Body of pancreas (tissue), 4 donors: ENCODE results near the gene BBX. TPM values are rescaled to one million over a fixed set of nuclear protein-coding genes. Genes with fewer than 3 reads are reported as not detected.

Experiments used
- ATAC-seq: fragments of 150-250 bp; one replicate; pipeline ENCODE4 v1.9.1; 2016
- DNase-seq, 4 donors: peaks; one replicate each; pipeline ENCODE4 v3.0.0-alpha.2; 2019
- H3K27ac ChIP-seq, 4 donors: fragments of 200-600 bp; sonication (generic); 1 replicate in 3 of 4; 2 replicates in 1 of 4; pipeline versions ENCODE4 v1.5.1 to v1.6.1; 2016 to 2019; ENCODE audit warnings: mild to moderate bottlenecking in 1 of 4, mixed read lengths in 1 of 4, moderate library complexity in 1 of 4
- H3K27me3 ChIP-seq, 2 donors: fragments of 200-600 bp; sonication (generic); one replicate each; pipeline ENCODE4 v1.6.0; 2016; ENCODE audit warnings: mild to moderate bottlenecking in 1 of 2
- H3K36me3 ChIP-seq, 2 donors: fragments of 200-600 bp; sonication (generic); replicated peaks in 1 of 2; 2 replicates each; pipeline ENCODE4 v1.5.1; 2016; ENCODE audit warnings: low read depth in 2 of 2; ENCODE audit not compliant: insufficient read depth in 1 of 2
- H3K4me1 ChIP-seq: fragments of 200-600 bp; sonication (generic); one replicate; pipeline ENCODE4 v1.6.0; 2016
- H3K4me3 ChIP-seq, 2 donors: fragments of 200-600 bp; sonication (generic); 1 replicate in 1 of 2; 2 replicates in 1 of 2; pipeline ENCODE4 v1.5.1; 2016 to 2019
- H3K9me3 ChIP-seq, 3 donors: fragments of 200-600 bp; sonication (generic); 1 replicate in 2 of 3; 2 replicates in 1 of 3; pipeline ENCODE4 v1.5.1; 2016
- POLR2A ChIP-seq, 3 donors: fragments of 450-650 bp; IDR thresholded peaks; one replicate each; pipeline ENCODE4 v1.6.1; 2016; ENCODE audit warnings: antibody characterized with exemption in 3 of 3, mild to moderate bottlenecking in 2 of 3
- WGBS, 2 donors: methylation state at CpG; one replicate each; pipeline ENCODE4 v1.1.5; 2017; 5-methylcytosine and 5-hydroxymethylcytosine counted together
- intact Hi-C: fragments of 100-400 bp; cut with DNase I; formaldehyde crosslinking; loops from one replicate; pipeline ENCODE4 v1.15.1; 2023
- total RNA-seq, 2 donors: library from RNA; depleted of rRNA; stranded (reverse); fragments of >200 nt; gene quantifications; one replicate each; pipeline ENCODE4 v1.1.0, GENCODE V29; 2016
- TF ChIP-seq, protein P1 (sequence below), 7 experiments: fragments of 450-650 bp in 4 of 7; fragments of 200-600 bp in 3 of 7; sonication (generic) in 3 of 7; IDR thresholded peaks; one replicate each; pipeline ENCODE4 v1.5.1; 2016 to 2019; ENCODE audit warnings: antibody characterized with exemption in 7 of 7

The BBX gene
- total RNA-seq, 2 donors from 2014 or later = 17.5 to 28.8 TPM

DNA sequence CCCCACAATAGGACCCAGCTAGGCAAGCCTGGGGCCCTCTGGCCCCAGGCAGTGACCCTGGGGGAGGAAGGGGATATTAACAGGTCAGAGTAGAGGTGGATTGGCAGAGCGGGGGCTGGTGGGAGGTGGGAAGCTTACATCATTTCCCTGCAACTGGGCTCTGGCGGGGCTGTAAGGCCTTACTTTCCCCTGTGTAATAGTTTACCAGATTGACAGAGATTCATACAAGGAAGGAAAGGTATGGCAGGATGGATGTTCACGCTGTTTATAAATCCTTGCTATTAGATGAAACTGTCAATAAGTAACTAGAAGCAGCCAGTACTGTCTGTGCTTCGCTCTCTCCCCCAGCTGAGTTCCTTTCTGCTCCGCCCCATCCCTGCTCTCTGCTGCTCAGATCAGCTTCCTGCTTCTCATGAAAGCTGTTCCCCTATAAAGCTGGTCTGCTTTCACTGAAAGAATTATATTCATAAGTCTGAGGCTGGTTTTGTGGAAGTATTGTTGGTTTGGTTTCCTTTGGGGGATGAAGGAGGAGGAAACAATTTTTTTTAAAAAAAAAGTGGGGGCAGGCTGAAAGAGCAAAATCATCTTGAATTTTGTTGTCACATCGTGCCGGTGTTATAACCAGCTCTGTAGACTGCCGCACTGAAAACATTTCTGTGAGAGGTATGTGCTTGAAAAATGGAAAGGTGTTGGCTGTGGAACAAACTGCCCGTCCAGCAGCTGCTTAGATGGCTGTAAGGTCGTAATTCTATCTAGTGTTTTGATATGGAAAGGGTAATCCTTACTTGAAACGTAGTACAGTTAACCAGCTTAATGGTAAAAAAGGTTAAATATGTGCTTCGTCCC lies 76.4 kb downstream of the BBX start:
- Histone ChIP-seq H3K4me3 (no peak overlapping the region), H3K27ac (peak overlapping the region; percentile 57 to 72 (median 62)), H3K27me3 (no peaks in the 10 kb centered on the region), H3K4me1 (peaks cover 8% of the 10 kb centered on the region), H3K9me3 (no peaks in the 10 kb centered on the region), H3K36me3 (no peaks in the 10 kb centered on the region)
- peak in 2 of 3 donors; percentile 24 to 28 for TF ChIP-seq POLR2A (IDR thresholded peaks at IDR 0.05)
- TF ChIP-seq, protein P1, sequence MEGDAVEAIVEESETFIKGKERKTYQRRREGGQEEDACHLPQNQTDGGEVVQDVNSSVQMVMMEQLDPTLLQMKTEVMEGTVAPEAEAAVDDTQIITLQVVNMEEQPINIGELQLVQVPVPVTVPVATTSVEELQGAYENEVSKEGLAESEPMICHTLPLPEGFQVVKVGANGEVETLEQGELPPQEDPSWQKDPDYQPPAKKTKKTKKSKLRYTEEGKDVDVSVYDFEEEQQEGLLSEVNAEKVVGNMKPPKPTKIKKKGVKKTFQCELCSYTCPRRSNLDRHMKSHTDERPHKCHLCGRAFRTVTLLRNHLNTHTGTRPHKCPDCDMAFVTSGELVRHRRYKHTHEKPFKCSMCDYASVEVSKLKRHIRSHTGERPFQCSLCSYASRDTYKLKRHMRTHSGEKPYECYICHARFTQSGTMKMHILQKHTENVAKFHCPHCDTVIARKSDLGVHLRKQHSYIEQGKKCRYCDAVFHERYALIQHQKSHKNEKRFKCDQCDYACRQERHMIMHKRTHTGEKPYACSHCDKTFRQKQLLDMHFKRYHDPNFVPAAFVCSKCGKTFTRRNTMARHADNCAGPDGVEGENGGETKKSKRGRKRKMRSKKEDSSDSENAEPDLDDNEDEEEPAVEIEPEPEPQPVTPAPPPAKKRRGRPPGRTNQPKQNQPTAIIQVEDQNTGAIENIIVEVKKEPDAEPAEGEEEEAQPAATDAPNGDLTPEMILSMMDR (IDR thresholded peaks at IDR 0.05) = no peak
- 28 to 41% methylated on average over 12 of the region's 12 CpGs for WGBS, 2 donors
- ATAC-seq = peak; percentile 72
- intact Hi-C loops = no loop called here
- DNase-seq = peak in 3 of 4 donors; percentile 32 to 40 (median 36)

DNA sequence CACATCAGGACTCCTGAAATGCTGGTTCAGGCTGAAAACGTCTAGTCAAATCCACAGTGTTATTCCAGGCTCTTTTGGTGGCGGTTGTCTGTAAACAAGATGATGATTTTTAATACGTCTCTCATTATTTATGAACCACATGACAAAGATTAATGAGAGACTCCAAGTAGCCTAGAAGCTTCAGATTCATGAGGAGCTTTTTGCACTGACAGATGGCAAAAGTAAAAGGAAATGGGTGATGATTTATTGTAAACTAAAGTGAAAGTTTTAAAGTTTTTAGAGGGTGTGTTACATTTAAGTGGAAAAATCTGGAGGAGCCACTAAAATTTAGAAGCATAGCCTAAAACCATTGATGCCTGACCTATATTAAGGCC lies 77.0 kb downstream of the BBX start:
- Histone ChIP-seq H3K4me3 (no peak overlapping the region), H3K27ac (peak overlapping the region in 3 of 4 donors; percentile 57 to 72 (median 61)), H3K27me3 (no peaks in the 10 kb centered on the region), H3K9me3 (no peaks in the 10 kb centered on the region), H3K36me3 (no peaks in the 10 kb centered on the region), H3K4me1 (peaks cover 8% of the 10 kb centered on the region)
- ATAC-seq (peak; percentile 7), DNase-seq (no peak)
- TF ChIP-seq POLR2A (IDR thresholded peaks at IDR 0.05) = no peak
- TF ChIP-seq, protein P1 (IDR thresholded peaks at IDR 0.05) = no peak
- WGBS, 2 donors = 31 to 32% methylated on average over 3 of the region's 3 CpGs
- intact Hi-C loops = no loop called here

DNA sequence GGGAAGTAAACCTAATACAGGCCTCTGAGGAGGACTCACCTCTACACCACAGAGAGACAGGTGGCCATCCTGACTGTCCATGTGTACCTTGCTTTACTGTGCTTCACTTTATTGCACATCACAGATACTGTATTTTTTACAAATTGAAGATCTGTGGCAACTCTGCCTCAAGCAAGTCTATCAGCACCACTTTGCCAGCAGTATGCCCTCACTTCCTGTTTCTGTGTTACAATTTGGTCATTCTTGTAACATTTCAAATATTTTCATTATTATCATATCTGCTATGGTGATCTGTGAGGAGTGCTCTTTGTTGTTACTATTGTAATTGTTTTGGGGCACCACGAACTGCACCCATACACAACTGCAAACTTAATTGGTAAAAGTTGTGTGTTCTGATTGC lies 78.0 kb downstream of the BBX start:
- Histone ChIP-seq H3K27ac (no peak overlapping the region), H3K4me1 (peaks cover 8% of the 10 kb centered on the region), H3K4me3 (no peak overlapping the region), H3K9me3 (no peaks in the 10 kb centered on the region), H3K36me3 (no peaks in the 10 kb centered on the region), H3K27me3 (no peaks in the 10 kb centered on the region)
- DNase-seq = no peak
- TF ChIP-seq, protein P1 (IDR thresholded peaks at IDR 0.05) = no peak
- no peak for ATAC-seq
- intact Hi-C loops = no loop called here
- WGBS, 2 donors = 77 to 91% methylated on average over 1 of the region's 1 CpG

DNA sequence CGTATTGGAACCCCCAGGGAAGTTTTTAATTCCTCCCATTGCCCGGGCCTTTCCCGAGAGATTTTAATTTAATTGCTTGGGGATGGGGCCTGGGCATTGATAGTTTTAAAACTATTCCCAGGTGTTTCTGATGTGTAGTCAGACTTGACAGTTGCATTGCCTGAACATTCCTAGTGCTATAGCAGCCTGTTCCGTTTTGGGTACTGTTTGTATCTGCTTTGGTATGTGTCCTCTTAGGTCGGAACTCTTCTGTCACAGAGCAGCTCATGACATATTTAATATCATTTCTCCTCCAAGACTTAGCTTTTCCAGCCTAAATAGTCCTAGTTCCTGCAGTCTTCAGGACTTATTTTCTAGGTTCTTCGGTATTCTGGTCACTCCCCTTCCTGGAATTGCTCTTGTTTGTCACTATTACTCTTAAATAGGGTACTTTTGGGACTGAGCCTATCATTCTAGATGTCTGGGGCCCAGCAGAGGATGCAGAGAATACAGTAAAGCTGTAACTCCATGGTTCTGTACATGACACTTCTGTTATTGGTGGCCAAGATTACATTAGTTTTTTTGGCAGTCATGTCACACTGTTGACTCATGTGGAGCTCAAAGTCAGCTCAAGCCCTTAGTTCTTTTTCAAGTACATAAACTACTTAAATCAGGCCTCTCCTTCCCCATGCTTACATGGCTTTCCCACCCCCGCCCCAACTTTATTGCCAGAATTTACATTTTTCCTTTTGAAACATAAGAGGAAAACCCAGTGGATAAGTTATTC lies 81.5 kb downstream of the BBX start:
- WGBS, 2 donors = 93 to 95% methylated on average over 7 of the region's 7 CpGs
- no peaks in the 10 kb centered on the region for H3K36me3 ChIP-seq
- H3K27me3 ChIP-seq = no peaks in the 10 kb centered on the region

More for the DNA sequence above, 81.5 kb downstream of the BBX start:
- intact Hi-C loops = no loop called here
- DNase-seq = no peak
- Histone ChIP-seq H3K27ac (no peak overlapping the region), H3K4me1 (peaks cover under 1% of the 10 kb centered on the region), H3K4me3 (no peak overlapping the region), H3K9me3 (no peaks in the 10 kb centered on the region)
- ATAC-seq = no peak
- no peak for TF ChIP-seq POLR2A (IDR thresholded peaks at IDR 0.05)
- TF ChIP-seq, protein P1 (IDR thresholded peaks at IDR 0.05) = no peak
